HepG2 (cell line): Measurements from ENCODE around the gene SLC12A3. TPM values are rescaled to one million over a fixed set of nuclear protein-coding genes. Genes with fewer than 3 reads are reported as not detected.

Source experiments
- ARID2 ChIP-seq: sonication (generic); formaldehyde crosslinking; IDR thresholded peaks from 2 replicates; pipeline ENCODE4 v1.8.1; 2022; ENCODE audit warnings: mild to moderate bottlenecking, missing genetic modification reagents, borderline replicate concordance
- ATF5 ChIP-seq: sonication (generic); formaldehyde crosslinking; IDR thresholded peaks from 2 replicates; pipeline ENCODE4 v1.4.0; 2020; ENCODE audit warnings: mild to moderate bottlenecking, low read depth, missing genetic modification reagents
- FOXA1 ChIP-seq, 2 experiments: fragments of 450-650 bp in 1 of 2; sonication (generic) in 1 of 2; formaldehyde crosslinking in 1 of 2; IDR thresholded peaks; 2 replicates each; pipeline versions ENCODE4 v1.4.0 to v1.6.1; 2016 to 2020; ENCODE audit warnings: missing genetic modification reagents in 1 of 2
- GATAD1 ChIP-seq: IDR thresholded peaks from 2 replicates; pipeline ENCODE4 v1.6.1; 2016; ENCODE audit warnings: missing genetic modification reagents, missing compliant biosample characterization
- GMEB2 ChIP-seq: IDR thresholded peaks from 2 replicates; pipeline ENCODE4 v1.6.1; 2016; ENCODE audit warnings: missing biosample characterization, missing genetic modification reagents, low read depth
- GZF1 ChIP-seq: sonication (generic); formaldehyde crosslinking; IDR thresholded peaks from 2 replicates; pipeline ENCODE4 v1.5.1; 2020; ENCODE audit warnings: mild to moderate bottlenecking, missing genetic modification reagents
- HMG20B ChIP-seq: conservative IDR thresholded peaks from 2 replicates; pipeline ENCODE4 v1.6.1; 2016; ENCODE audit warnings: missing genetic modification reagents, missing compliant biosample characterization
- KAT7 ChIP-seq: IDR thresholded peaks from 2 replicates; pipeline ENCODE4 v1.6.1; 2018; ENCODE audit warnings: borderline replicate concordance, missing compliant biosample characterization
- KDM2A ChIP-seq: sonication (generic); formaldehyde crosslinking; IDR thresholded peaks from 2 replicates; pipeline ENCODE4 v1.4.0; 2020; ENCODE audit warnings: low read depth, missing genetic modification reagents, borderline replicate concordance
- MAZ ChIP-seq, 2 experiments: sonication (generic) in 1 of 2; formaldehyde crosslinking in 1 of 2; IDR thresholded peaks; 2 replicates each; pipeline versions ENCODE4 v1.5.0 to v1.6.1; 2012 to 2020; ENCODE audit warnings: low read depth in 2 of 2, mild to moderate bottlenecking in 2 of 2, borderline replicate concordance in 1 of 2, improper control_type of control experiment in 1 of 2, low read length in 1 of 2, missing genetic modification reagents in 1 of 2, moderate library complexity in 1 of 2
- MLXIP ChIP-seq: sonication (generic); formaldehyde crosslinking; IDR thresholded peaks from 2 replicates; pipeline ENCODE4 v1.9.0; 2021; ENCODE audit warnings: missing genetic modification reagents, borderline replicate concordance
- POGZ ChIP-seq: sonication (generic); formaldehyde crosslinking; IDR thresholded peaks from 2 replicates; pipeline ENCODE4 v1.4.0; 2020; ENCODE audit warnings: mild to moderate bottlenecking, missing genetic modification reagents
- RARA ChIP-seq: IDR thresholded peaks from 2 replicates; pipeline ENCODE4 v1.6.1; 2016; ENCODE audit warnings: missing genetic modification reagents, missing compliant biosample characterization
- SNAPC5 ChIP-seq: sonication (generic); formaldehyde crosslinking; IDR thresholded peaks from 2 replicates; pipeline ENCODE4 v1.8.1; 2023; ENCODE audit warnings: mild to moderate bottlenecking, missing genetic modification reagents, borderline replicate concordance
- SRSF1 ChIP-seq: fragments of 200-400 bp; formaldehyde crosslinking; optimal IDR thresholded peaks from 2 replicates; pipeline ENCODE3; 2017; ENCODE audit warnings: mild to moderate bottlenecking, low read depth, low read length, moderate library complexity
- ZNF260 ChIP-seq: sonication (generic); formaldehyde crosslinking; IDR thresholded peaks from 2 replicates; pipeline ENCODE4 v1.4.0; 2020; ENCODE audit warnings: missing genetic modification reagents, low read depth, mild to moderate bottlenecking, borderline replicate concordance
- ZNF331 ChIP-seq: sonication (generic); formaldehyde crosslinking; IDR thresholded peaks from 2 replicates; pipeline ENCODE4 v1.4.0; 2020; ENCODE audit warnings: missing genetic modification reagents
- ZNF354B ChIP-seq: sonication (generic); formaldehyde crosslinking; IDR thresholded peaks from 2 replicates; pipeline ENCODE4 v1.8.0; 2022; ENCODE audit warnings: mild to moderate bottlenecking, missing genetic modification reagents
- ZNF530 ChIP-seq: sonication (generic); formaldehyde crosslinking; IDR thresholded peaks from 2 replicates; pipeline ENCODE4 v1.5.0; 2020; ENCODE audit warnings: low read depth, mild to moderate bottlenecking, missing genetic modification reagents
- ZNF709 ChIP-seq: sonication (generic); formaldehyde crosslinking; IDR thresholded peaks from 2 replicates; pipeline ENCODE4 v1.5.0; 2020; ENCODE audit warnings: mild to moderate bottlenecking, missing genetic modification reagents
- ZNF713 ChIP-seq: sonication (generic); formaldehyde crosslinking; IDR thresholded peaks from 2 replicates; pipeline ENCODE4 v1.4.0; 2020; ENCODE audit warnings: mild to moderate bottlenecking, missing genetic modification reagents
- ZNF788 ChIP-seq: sonication (generic); formaldehyde crosslinking; IDR thresholded peaks from 2 replicates; pipeline ENCODE4 v1.5.0; 2020; ENCODE audit warnings: mild to moderate bottlenecking, missing genetic modification reagents, borderline replicate concordance
- ZNF792 ChIP-seq: IDR thresholded peaks from 2 replicates; pipeline ENCODE4 v1.6.1; 2016
- ZSCAN30 ChIP-seq: sonication (generic); formaldehyde crosslinking; IDR thresholded peaks from 2 replicates; pipeline ENCODE4 v1.5.0; 2020; ENCODE audit warnings: mild to moderate bottlenecking, missing genetic modification reagents
- polyA plus RNA-seq, 8 experiments: library from polyadenylated mRNA; depleted of rRNA in 3 of 8; stranded (reverse) in 7 of 8; unstranded in 1 of 8; fragments of >200 nt; fragmentation: Illumina TruSeq in 4 of 8; extraction: Trizol in 4 of 8; gene quantifications; 2 replicates each; pipeline versions ENCODE4 v1.2.1 to v1.2.3, GENCODE V29; 2011 to 2016; ENCODE audit warnings: low read depth in 4 of 8, missing spikeins in 1 of 8, mixed read lengths in 1 of 8; ENCODE audit not compliant: insufficient read depth in 1 of 8
- total RNA-seq, 5 experiments: library from RNA; depleted of rRNA; stranded (reverse); fragments of >200 nt; fragmentation: Illumina TruSeq; extraction: Trizol; gene quantifications; 2 replicates each; pipeline ENCODE4 v1.2.3, GENCODE V29; 2016; ENCODE audit warnings: low read depth in 1 of 5

SLC12A3 gene
- total and polyA plus RNA-seq, 2 of the 13 experiments (the other 11 are each of a cell fraction or from before 2014, with no cell fraction given): 6.2 TPM; not detected in 1

- no peak for TF ChIP-seq ARID2
- peak; percentile 68 for TF ChIP-seq ZNF788 (CRISPR knock-in tag)
- TF ChIP-seq ZSCAN30 (CRISPR knock-in tag): no peak
- peak; percentile 88 for TF ChIP-seq RARA (CRISPR knock-in tag)
- TF ChIP-seq ZNF354B (CRISPR knock-in tag): no peak
- no peak for TF ChIP-seq KAT7 (CRISPR knock-in tag)
- TF ChIP-seq MLXIP: no peak
- no peak for TF ChIP-seq ZNF260 (CRISPR knock-in tag)
- no peak for TF ChIP-seq ZNF530 (CRISPR knock-in tag)
- TF ChIP-seq ZNF792 (CRISPR knock-in tag): peak; percentile 49; the same call in 1 of the 2 replicates
- peak; percentile 74; the same call in 1 of the 2 replicates for TF ChIP-seq GATAD1 (CRISPR knock-in tag)
- TF ChIP-seq HMG20B: 0 out of 2 replicates have a peak, but pooled peaks have one; percentile 9
- TF ChIP-seq GMEB2 (CRISPR knock-in tag): no peak
- peak; percentile 57; the same call in 1 of the 2 replicates for TF ChIP-seq FOXA1 (IDR thresholded peaks at IDR 0.05)
- peak; percentile 99 for TF ChIP-seq FOXA1 (CRISPR knock-in tag; IDR thresholded peaks at IDR 0.05)
- peak; percentile 88; the same call in 1 of the 2 replicates for TF ChIP-seq ZNF709 (CRISPR knock-in tag)
- no peak for TF ChIP-seq KDM2A (CRISPR knock-in tag)
- peak; percentile 51; the same call in 1 of the 2 replicates for TF ChIP-seq POGZ (CRISPR knock-in tag)
- TF ChIP-seq ZNF331 (CRISPR knock-in tag): peak; percentile 63; the same call in 1 of the 2 replicates
- no peak for TF ChIP-seq SNAPC5 (CRISPR knock-in tag)
- TF ChIP-seq ATF5: no peak
- TF ChIP-seq ZNF713 (CRISPR knock-in tag): peak; percentile 26; the same call in 1 of the 2 replicates
- TF ChIP-seq MAZ (IDR thresholded peaks at IDR 0.05; ENCODE audit: borderline replicate concordance, low read depth, low read length): no peak
- TF ChIP-seq MAZ (CRISPR knock-in tag; IDR thresholded peaks at IDR 0.05; ENCODE audit: low read depth): peak; percentile 45; the same call in 1 of the 2 replicates
- TF ChIP-seq GZF1 (CRISPR knock-in tag): 0 out of 2 replicates have a peak, but pooled peaks have one; percentile 31
- TF ChIP-seq SRSF1: no peak
Measured at GRCh38 chr16:56932721-56933619, 68.0 kb downstream of the SLC12A3 start (continued).
